MV-4-11 (cell line): ENCODE data around the gene ATP8A2.

Experiments used
- DNase-seq: peaks from one replicate; lab custom pipeline; 2025; lab: John Stamatoyannopoulos, UW

ATP8A2 gene

GRCh38 chr13:25686831-25687470, 315.2 kb downstream of the ATP8A2 start:
- no peak for DNase-seq

GRCh38 chr13:25687471-25688225, 315.9 kb downstream of the ATP8A2 start:
- no peak for DNase-seq

- no peak for DNase-seq
Measured at GRCh38 chr13:25688536-25688935, 316.8 kb downstream of the ATP8A2 start.

GRCh38 chr13:25689539-25689938, 317.8 kb downstream of the ATP8A2 start:
- DNase-seq: no peak

GRCh38 chr13:25690582-25690981, 318.8 kb downstream of the ATP8A2 start:
- DNase-seq: no peak

GRCh38 chr13:25691654-25692053, 319.9 kb downstream of the ATP8A2 start:
- no peak for DNase-seq

GRCh38 chr13:25692099-25692498, 320.3 kb downstream of the ATP8A2 start:
- no peak for DNase-seq

- DNase-seq: no peak
Measured at GRCh38 chr13:25699056-25699455, 327.3 kb downstream of the ATP8A2 start.

GRCh38 chr13:25699600-25699999, 327.8 kb downstream of the ATP8A2 start:
- DNase-seq: no peak

- no peak for DNase-seq
Measured at GRCh38 chr13:25701304-25701703, 329.5 kb downstream of the ATP8A2 start.

GRCh38 chr13:25702386-25702785, 330.6 kb downstream of the ATP8A2 start:
- DNase-seq: no peak

GRCh38 chr13:25707726-25708125, 336.0 kb downstream of the ATP8A2 start:
- no peak for DNase-seq

GRCh38 chr13:25708268-25708667, 336.5 kb downstream of the ATP8A2 start:
- DNase-seq: no peak

- DNase-seq: no peak
Measured at GRCh38 chr13:25709088-25709487, 337.3 kb downstream of the ATP8A2 start.

- DNase-seq: no peak
Measured at GRCh38 chr13:25715760-25716159, 344.0 kb downstream of the ATP8A2 start.

GRCh38 chr13:25717666-25718197, 346.0 kb downstream of the ATP8A2 start:
- DNase-seq: no peak

- DNase-seq: no peak
Measured at GRCh38 chr13:25719666-25720065, 347.9 kb downstream of the ATP8A2 start.

GRCh38 chr13:25722893-25723292, 351.1 kb downstream of the ATP8A2 start:
- no peak for DNase-seq

GRCh38 chr13:25725104-25725503, 353.3 kb downstream of the ATP8A2 start:
- no peak for DNase-seq

GRCh38 chr13:25727250-25727649, 355.5 kb downstream of the ATP8A2 start:
- no peak for DNase-seq

- DNase-seq: no peak
Measured at GRCh38 chr13:25727810-25728209, 356.0 kb downstream of the ATP8A2 start.

- no peak for DNase-seq
Measured at GRCh38 chr13:25729201-25729600, 357.4 kb downstream of the ATP8A2 start.

GRCh38 chr13:25731037-25731436, 359.3 kb downstream of the ATP8A2 start:
- no peak for DNase-seq
